Mesenchymal stem cell (in vitro differentiated cells and primary cell): ENCODE data around the gene BLVRB.
A peak's percentile ranks its signal among the peaks of the same experiment; 100 is the strongest.

Experiments
- DNase-seq: peaks from one replicate; pipeline ENCODE4 v3.0.0-alpha.2; 2013
- H2AFZ ChIP-seq: one replicate; pipeline ENCODE4 v1.6.1; 2013; ENCODE audit warnings: low read depth, mild to moderate bottlenecking, control low read depth, inconsistent platforms, low read length, moderate library complexity
- H2AK5ac ChIP-seq: 2 replicates; pipeline ENCODE4 v1.6.1; 2013; ENCODE audit warnings: low read length, moderate library complexity, mild to moderate bottlenecking, inconsistent platforms; ENCODE audit not compliant: severe bottlenecking
- H2BK120ac ChIP-seq: one replicate; pipeline ENCODE4 v1.6.1; 2013; ENCODE audit warnings: low read depth, mild to moderate bottlenecking, inconsistent platforms, low read length, moderate library complexity
- H2BK12ac ChIP-seq, 2 experiments: one replicate each; pipeline ENCODE4 v1.6.1; 2013; ENCODE audit warnings: inconsistent platforms in 2 of 2, low read length in 2 of 2, mild to moderate bottlenecking in 2 of 2, moderate library complexity in 2 of 2, control low read depth in 1 of 2
- H2BK15ac ChIP-seq: one replicate; pipeline ENCODE4 v1.6.1; 2013; ENCODE audit warnings: mild to moderate bottlenecking, low read depth, inconsistent platforms; ENCODE audit not compliant: poor library complexity, severe bottlenecking
- H2BK5ac ChIP-seq: 2 replicates; pipeline ENCODE4 v1.6.1; 2013; ENCODE audit warnings: low read depth, mild to moderate bottlenecking, low read length, control low read depth, inconsistent platforms; ENCODE audit not compliant: poor library complexity, severe bottlenecking
- H3K14ac ChIP-seq, 2 experiments: one replicate each; pipeline ENCODE4 v1.6.1; 2013; ENCODE audit warnings: inconsistent platforms in 2 of 2, low read length in 2 of 2, control low read depth in 1 of 2, mild to moderate bottlenecking in 1 of 2, moderate library complexity in 1 of 2
- H3K18ac ChIP-seq, 2 experiments: one replicate each; pipeline ENCODE4 v1.6.1; 2013; ENCODE audit warnings: inconsistent platforms in 2 of 2, low read length in 2 of 2, control low read depth in 1 of 2, low read depth in 1 of 2, mild to moderate bottlenecking in 1 of 2
- H3K23ac ChIP-seq, 2 experiments: one replicate each; pipeline ENCODE4 v1.6.1; 2013; ENCODE audit warnings: inconsistent platforms in 2 of 2, low read length in 2 of 2, mild to moderate bottlenecking in 2 of 2, moderate library complexity in 2 of 2, control low read depth in 1 of 2
- H3K27ac ChIP-seq: 2 replicates; pipeline ENCODE4 v1.5.1; 2013; ENCODE audit warnings: mild to moderate bottlenecking, moderate library complexity, low read length, control low read depth, inconsistent platforms; ENCODE audit not compliant: poor library complexity, severe bottlenecking
- H3K27me3 ChIP-seq, 2 experiments: 2 replicates each; pipeline versions ENCODE4 v1.6.1 to v1.7.0; 2013; ENCODE audit warnings: low read length in 2 of 2, mild to moderate bottlenecking in 2 of 2, moderate library complexity in 2 of 2, control low read depth in 1 of 2, inconsistent platforms in 1 of 2; ENCODE audit not compliant: control insufficient read depth in 1 of 2, insufficient read depth in 1 of 2
- H3K36me3 ChIP-seq, 2 experiments: 2 replicates each; pipeline versions ENCODE4 v1.6.1 to v1.7.0; 2013; ENCODE audit warnings: low read length in 2 of 2, control low read depth in 1 of 2, inconsistent platforms in 1 of 2, low read depth in 1 of 2, mild to moderate bottlenecking in 1 of 2; ENCODE audit not compliant: insufficient read depth in 2 of 2, control insufficient read depth in 1 of 2
- H3K4ac ChIP-seq, 2 experiments: one replicate each; pipeline ENCODE4 v1.6.1; 2013; ENCODE audit warnings: inconsistent platforms in 2 of 2, low read length in 2 of 2, mild to moderate bottlenecking in 2 of 2, moderate library complexity in 2 of 2, control low read depth in 1 of 2, low read depth in 1 of 2
- H3K4me1 ChIP-seq: 2 replicates; pipeline ENCODE4 v1.6.1; 2013; ENCODE audit warnings: low read depth, low read length, control low read depth; ENCODE audit not compliant: control insufficient read depth, insufficient read depth
- H3K4me2 ChIP-seq: 2 replicates; pipeline ENCODE4 v1.6.1; 2013; ENCODE audit warnings: low read length, mild to moderate bottlenecking, inconsistent platforms; ENCODE audit not compliant: poor library complexity, severe bottlenecking
- H3K4me3 ChIP-seq, 2 experiments: 2 replicates each; pipeline versions ENCODE4 v1.5.1 to v1.7.0; 2013; ENCODE audit warnings: low read length in 2 of 2, mild to moderate bottlenecking in 2 of 2, control low read depth in 1 of 2, low read depth in 1 of 2; ENCODE audit not compliant: insufficient read depth in 1 of 2
- H3K79me1 ChIP-seq: replicated peaks from 2 replicates; pipeline ENCODE4 v1.6.1; 2013; ENCODE audit warnings: mild to moderate bottlenecking, control low read depth, low read length, inconsistent platforms; ENCODE audit not compliant: poor library complexity, severe bottlenecking
- H3K9ac ChIP-seq: 2 replicates; pipeline ENCODE4 v1.7.0; 2013; ENCODE audit warnings: mild to moderate bottlenecking, low read length, moderate library complexity
- H3K9me3 ChIP-seq: 2 replicates; pipeline ENCODE4 v1.7.0; 2013; ENCODE audit warnings: mild to moderate bottlenecking, low read length; ENCODE audit not compliant: control insufficient read depth
- H4K8ac ChIP-seq: one replicate; pipeline ENCODE4 v1.6.1; 2013; ENCODE audit warnings: inconsistent platforms, mild to moderate bottlenecking, low read length, moderate library complexity
- H4K91ac ChIP-seq: one replicate; pipeline ENCODE4 v1.6.1; 2013; ENCODE audit warnings: mild to moderate bottlenecking, low read length, inconsistent platforms
- WGBS: methylation state at CpG from one replicate; pipeline ENCODE4 v1.1.7; 2013; ENCODE audit warnings: mixed read lengths; 5-methylcytosine and 5-hydroxymethylcytosine counted together

BLVRB gene

GRCh38 chr19:40421993-40422747 lies 43.4 kb downstream of the BLVRB start:
- Histone ChIP-seq H3K23ac (peak overlapping the region in 1 of 2 experiments; percentile 40), H2BK15ac (peak overlapping the region; percentile 82), H3K9ac (peak overlapping the region; percentile 99), H2BK5ac (no peak overlapping the region), H2BK120ac (peak overlapping the region; percentile 19), H3K9me3 (no peaks in the 10 kb centered on the region), H3K79me1 (peaks cover 6% of the 10 kb centered on the region), H3K27me3 (no peaks in the 10 kb centered on the region), H2AFZ (no peak overlapping the region), H3K4me1 (peaks cover 13% of the 10 kb centered on the region), H3K36me3 (peaks cover 11 to 15% of the 10 kb centered on the region in 2 experiments), H3K14ac (no peak overlapping the region), H4K8ac (peak overlapping the region; percentile 31), H3K4ac (no peak overlapping the region), H3K18ac (no peak overlapping the region), H2BK12ac (peak overlapping the region; percentile 15 to 28), H2AK5ac (peak overlapping the region; percentile 80), H3K27ac (peak overlapping the region; percentile 93), H3K4me3 (peak overlapping the region in 1 of 2 experiments; percentile 82), H4K91ac (peak overlapping the region; percentile 22), H3K4me2 (no peak overlapping the region)
- WGBS, result 87% methylated on average over 14 of the region's 16 CpGs
- no peak for DNase-seq

- WGBS, result 2% methylated on average over 53 of the region's 56 CpGs
- Histone ChIP-seq H3K14ac (peak overlapping the region in 1 of 2 experiments; percentile 99), H2AK5ac (peak overlapping the region; percentile 81), H3K79me1 (peaks cover 6% of the 10 kb centered on the region), H3K36me3 (peaks cover 11 to 15% of the 10 kb centered on the region in 2 experiments), H3K4me3 (peak overlapping the region; percentile 63 to 82), H3K4ac (peak overlapping the region; percentile 95 to 96), H3K4me1 (peaks cover 15% of the 10 kb centered on the region), H3K18ac (peak overlapping the region; percentile 90 to 98), H3K4me2 (peak overlapping the region; percentile 88), H2BK120ac (peak overlapping the region; percentile 86), H3K9me3 (no peaks in the 10 kb centered on the region), H3K9ac (peak overlapping the region; percentile 99), H4K91ac (peak overlapping the region; percentile 88), H3K23ac (peak overlapping the region in 1 of 2 experiments; percentile 91), H2BK12ac (peak overlapping the region; percentile 4 to 92), H2BK5ac (peak overlapping the region; percentile 96), H2BK15ac (peak overlapping the region; percentile 82), H2AFZ (peak overlapping the region; percentile 92), H3K27ac (peak overlapping the region; percentile 96), H4K8ac (peak overlapping the region; percentile 79), H3K27me3 (no peaks in the 10 kb centered on the region)
- peak; percentile 94 for DNase-seq
These were observed 44.5 kb downstream of the BLVRB start for GRCh38 chr19:40420766-40421765.

DNA sequence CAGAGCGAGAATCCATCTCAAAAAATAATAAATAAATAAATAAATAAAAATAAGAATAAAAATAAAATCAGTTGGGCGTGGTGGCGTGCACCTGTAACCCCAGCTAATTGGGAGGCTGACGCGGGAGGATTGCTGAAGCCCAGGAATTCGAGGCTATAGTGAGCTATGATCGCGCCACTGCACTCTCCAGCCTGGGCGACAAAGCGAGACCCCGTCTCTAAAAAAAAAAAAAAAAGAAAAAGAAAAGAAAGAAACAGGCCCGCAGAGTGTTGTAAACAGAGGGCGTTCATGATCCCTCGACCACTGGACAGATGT lies 45.1 kb downstream of the BLVRB start:
- no peak for DNase-seq
- Histone ChIP-seq H2BK120ac (peak overlapping the region; percentile 44), H3K9ac (peak overlapping the region; percentile 99), H3K4me2 (peak overlapping the region; percentile 88), H3K4me1 (peaks cover 15% of the 10 kb centered on the region), H3K36me3 (peaks cover 11 to 15% of the 10 kb centered on the region in 2 experiments), H2BK5ac (no peak overlapping the region), H4K91ac (no peak overlapping the region), H3K9me3 (no peaks in the 10 kb centered on the region), H3K79me1 (peaks cover 6% of the 10 kb centered on the region), H3K4ac (peak overlapping the region in 1 of 2 experiments; percentile 96), H3K14ac (no peak overlapping the region), H2BK12ac (no peak overlapping the region), H3K27me3 (no peaks in the 10 kb centered on the region), H3K4me3 (peak overlapping the region in 1 of 2 experiments; percentile 82), H2AK5ac (no peak overlapping the region), H2BK15ac (peak overlapping the region; percentile 6), H3K27ac (peak overlapping the region; percentile 96), H3K18ac (peak overlapping the region in 1 of 2 experiments; percentile 98), H4K8ac (no peak overlapping the region), H3K23ac (no peak overlapping the region), H2AFZ (no peak overlapping the region)
- 63% methylated on average over 13 of the region's 14 CpGs for WGBS
